GM18858 (cell line): ENCODE results near the gene SPON2.

Source experiments
- ATAC-seq: cut with Tn5 transposase; IDR thresholded peaks from one replicate; pipeline ENCODE4 v1.9.1; 2021; ENCODE audit not compliant: unreplicated experiment

The SPON2 gene

GRCh38 chr4:1172228-1172851, at the start of gene SPON2:
TSS of gene SPON2 (minus strand) at chr4:1172583.
- ATAC-seq: no peak

- ATAC-seq: no peak
Observed at GRCh38 chr4:1221155-1221870, 48.9 kb upstream of the SPON2 start.

DNA sequence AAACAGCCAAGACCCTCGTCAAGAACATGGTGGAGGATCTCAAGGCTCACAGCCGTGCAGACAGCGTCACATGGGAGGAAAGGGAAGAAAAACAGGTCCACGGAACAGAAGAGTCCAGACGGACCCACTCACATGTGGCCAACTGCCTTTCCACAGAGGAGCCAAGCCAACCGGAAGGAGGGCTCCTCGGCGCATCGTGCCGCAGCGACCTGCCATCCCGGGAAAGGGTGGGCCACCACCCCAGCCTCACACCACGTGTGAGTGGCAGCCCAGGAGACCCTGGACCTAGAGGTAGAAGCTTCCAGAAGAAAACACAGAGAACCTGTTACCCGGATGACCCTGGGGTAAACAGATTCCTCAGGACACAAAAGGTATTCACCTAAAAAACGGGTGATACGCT, 48.2 kb upstream of the SPON2 start:
- no peak for ATAC-seq

- ATAC-seq: no peak
Observed at GRCh38 chr4:1219566-1219950, 47.2 kb upstream of the SPON2 start.

DNA sequence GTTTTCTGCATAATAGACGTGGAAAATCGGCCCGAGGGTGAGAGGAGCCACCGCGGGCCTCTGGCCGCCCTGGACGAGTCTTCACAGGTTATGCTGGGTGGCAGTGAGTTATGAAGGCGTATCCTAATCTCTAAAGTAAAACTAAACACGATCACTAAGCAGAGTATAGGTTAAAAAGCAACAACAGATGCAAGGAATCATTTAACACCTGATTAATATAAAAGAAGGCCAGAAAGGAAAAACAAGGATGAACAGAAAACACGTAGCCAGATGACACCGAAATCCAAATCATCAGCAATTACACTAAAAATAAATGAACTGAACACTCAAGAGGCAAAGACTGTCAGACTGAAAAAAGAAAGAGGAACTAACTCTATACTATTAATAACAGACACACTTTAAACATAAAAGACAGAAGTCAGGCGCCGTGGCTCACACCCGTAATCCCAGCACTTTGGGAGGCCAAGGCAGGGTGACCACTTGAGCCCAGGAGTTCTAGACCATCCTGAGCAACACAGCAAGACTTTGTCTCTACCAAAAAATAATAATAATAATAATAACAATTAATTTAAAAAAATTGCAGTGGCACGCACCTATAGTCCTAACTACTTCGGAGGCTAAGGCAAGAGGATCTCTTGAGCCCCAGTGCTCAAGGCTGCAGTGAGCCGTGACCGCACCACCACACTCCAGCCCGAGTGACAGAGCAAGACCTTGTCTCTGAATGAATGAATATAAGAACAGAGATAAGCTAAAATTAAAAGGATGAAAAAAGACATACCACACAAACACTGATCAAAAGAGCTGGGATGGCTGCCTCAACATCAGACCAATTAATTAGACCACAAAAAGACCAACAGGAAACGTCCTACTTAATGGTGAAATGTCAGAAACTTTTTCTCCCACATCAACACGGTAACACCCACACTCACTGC, 46.5 kb upstream of the SPON2 start:
- ATAC-seq: peak; percentile 55

DNA sequence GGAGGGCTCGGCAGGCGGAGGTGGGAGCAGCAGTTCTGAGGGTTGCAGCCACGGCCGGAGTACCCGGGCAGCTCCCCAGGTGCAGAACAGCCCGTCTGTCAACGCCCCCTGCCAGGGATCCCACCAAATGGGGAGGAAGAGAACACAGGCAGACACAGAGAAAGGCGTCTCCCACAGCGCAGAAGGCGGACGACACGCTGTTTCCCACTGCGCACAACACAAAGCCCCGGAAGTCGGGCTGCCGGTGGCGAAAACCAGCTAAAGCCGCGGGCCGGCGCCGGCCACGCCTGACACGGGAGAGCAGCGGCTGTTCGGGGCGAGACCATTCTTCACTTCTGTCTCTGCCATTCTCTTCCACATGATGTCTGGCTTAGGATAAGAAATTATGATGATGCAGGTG, 45.0 kb upstream of the SPON2 start:
- no peak for ATAC-seq

GRCh38 chr4:1216869-1217294, 44.5 kb upstream of the SPON2 start:
- ATAC-seq: no peak

DNA sequence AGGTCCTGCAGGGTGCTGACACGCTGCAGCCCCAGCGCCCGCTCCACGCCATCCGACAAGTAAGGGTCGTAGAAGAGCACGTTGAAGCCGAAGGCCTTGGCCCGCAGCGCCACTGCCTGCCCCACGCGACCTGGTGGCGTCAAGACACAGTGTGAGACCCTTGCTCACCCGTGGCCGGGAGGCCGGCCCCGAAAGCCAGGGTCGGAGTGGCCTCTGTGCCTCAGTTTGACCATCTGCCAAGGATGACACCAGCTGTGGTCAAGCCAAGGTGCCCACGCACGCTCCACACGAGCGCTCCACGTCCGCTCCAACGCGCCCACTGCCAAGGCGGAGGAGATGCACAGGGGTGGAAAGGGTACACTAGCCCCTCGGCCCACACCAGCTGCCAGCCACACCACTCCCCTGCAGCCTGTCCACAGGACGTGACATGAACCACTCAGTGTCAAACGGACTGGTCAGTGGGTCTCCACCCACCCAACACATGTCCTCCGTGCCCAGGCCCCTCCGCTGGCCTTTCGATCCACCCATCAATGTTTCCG, 43.8 kb upstream of the SPON2 start:
- no peak for ATAC-seq

GRCh38 chr4:1215141-1216075, 43.0 kb upstream of the SPON2 start:
- peak; percentile 33 for ATAC-seq

- ATAC-seq: no peak
Observed at GRCh38 chr4:1214101-1215095, 42.0 kb upstream of the SPON2 start.

- ATAC-seq: no peak
Observed at GRCh38 chr4:1213336-1213995, 41.1 kb upstream of the SPON2 start.

DNA sequence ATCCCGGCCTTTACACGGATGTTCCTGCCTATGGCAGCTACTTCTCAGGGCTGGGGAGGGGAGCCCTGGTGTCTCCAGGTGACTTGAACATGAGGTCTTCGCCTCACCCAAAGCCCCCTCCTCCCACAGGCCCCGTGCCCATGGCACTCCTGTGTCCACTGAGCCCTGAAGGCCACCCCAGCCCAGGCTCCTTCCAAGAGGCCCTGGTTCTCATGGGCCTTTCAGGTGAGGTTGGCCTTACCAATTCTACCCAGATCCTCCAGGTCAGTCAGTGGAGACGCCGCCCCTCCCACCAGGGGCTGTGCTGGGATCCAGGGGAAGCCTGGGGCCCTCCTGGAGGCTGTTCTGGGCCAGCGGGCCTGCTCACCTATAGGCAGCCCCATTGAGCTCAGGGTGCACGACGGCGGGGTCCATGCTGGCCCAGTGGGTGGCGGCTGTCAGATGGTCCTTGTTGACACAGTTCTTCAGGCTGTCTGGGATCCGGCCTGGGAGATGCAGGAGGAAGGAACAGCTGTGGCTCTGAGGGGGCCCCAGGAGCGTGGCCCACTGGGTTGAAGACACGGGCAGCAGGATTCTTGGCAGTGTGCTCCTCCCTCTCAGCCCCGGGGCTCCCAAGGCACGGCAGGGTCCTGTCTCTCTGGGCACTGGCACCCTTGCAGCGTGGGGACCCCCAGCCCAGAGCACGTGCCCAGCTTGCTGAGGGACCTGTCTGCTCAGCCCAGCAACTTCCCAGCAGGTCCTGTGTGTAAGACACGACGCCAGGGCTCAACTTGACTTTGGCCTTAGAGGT, 40.4 kb upstream of the SPON2 start:
- no peak for ATAC-seq

- no peak for ATAC-seq
Observed at GRCh38 chr4:1211891-1212545, 39.6 kb upstream of the SPON2 start.

DNA sequence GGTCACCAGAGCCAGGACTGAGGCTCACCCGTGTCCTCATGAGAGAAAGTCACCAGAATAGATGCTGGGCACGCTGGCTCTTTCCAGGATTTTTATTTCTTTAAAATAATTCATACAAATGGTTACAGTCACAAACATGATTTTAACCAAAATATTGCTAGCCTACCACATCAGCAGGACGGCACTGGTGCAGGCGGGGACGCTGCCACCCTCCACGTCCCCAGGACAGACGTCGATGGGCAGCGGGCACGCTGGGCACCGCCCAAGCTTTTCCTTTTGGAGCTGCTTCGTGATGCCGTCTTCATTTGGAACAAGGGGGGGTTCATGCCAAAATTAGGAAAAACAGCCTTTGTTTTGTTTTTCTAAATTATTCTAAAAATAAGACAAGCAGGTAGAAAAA, 39.0 kb upstream of the SPON2 start:
- ATAC-seq: no peak

GRCh38 chr4:1210971-1211370, 38.6 kb upstream of the SPON2 start:
- no peak for ATAC-seq

DNA sequence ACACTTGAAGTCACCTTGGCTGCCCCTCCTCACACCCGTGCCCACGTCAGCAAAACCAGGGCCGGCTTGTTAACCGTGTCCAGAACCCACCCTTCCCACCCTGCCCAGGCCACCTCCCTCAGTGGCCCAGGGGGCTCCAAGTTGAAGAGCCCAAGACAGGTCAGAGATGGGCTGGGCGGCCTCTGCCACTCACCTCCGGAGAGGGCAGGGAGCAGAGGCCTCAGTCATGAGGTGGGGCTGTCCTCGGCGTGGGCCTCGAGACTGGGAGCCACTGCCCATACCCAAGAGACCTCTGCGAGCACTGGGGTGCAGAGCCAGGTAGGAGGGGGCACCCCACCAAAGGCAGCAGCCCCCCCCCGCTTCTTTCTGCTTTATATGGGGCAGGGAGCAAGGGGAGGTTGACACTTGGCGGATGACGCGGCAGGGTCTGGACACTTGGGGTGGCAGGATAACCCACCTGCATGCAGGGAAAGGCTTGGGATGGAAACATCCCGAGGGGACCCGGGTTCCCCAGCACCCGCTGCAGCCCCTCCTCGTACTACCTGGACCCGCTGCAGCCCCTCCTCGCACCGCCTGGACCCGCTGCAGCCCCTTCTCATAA, 38.0 kb upstream of the SPON2 start:
- ATAC-seq: no peak

- no peak for ATAC-seq
Observed at GRCh38 chr4:1209821-1210220, 37.4 kb upstream of the SPON2 start.
